OCI-LY7 (cell line): ENCODE data around the gene RFC3.

ENCODE experiments used
- EZH2phosphoT487 ChIP-seq: fragments of 200-600 bp; sonication (generic); IDR thresholded peaks from 2 replicates; pipeline ENCODE4 v1.6.1; 2018; ENCODE audit warnings: low read depth, borderline replicate concordance, mild to moderate bottlenecking, mixed run types, antibody characterized with exemption, low read length, moderate library complexity, mixed read lengths
- TF ChIP-seq, protein P1 (sequence below): fragments of 200-600 bp; sonication (generic); conservative IDR thresholded peaks from 2 replicates; pipeline ENCODE4 v1.5.1; 2014; ENCODE audit warnings: mild to moderate bottlenecking, antibody characterized with exemption, low read length, moderate library complexity, mixed read lengths

DNA sequence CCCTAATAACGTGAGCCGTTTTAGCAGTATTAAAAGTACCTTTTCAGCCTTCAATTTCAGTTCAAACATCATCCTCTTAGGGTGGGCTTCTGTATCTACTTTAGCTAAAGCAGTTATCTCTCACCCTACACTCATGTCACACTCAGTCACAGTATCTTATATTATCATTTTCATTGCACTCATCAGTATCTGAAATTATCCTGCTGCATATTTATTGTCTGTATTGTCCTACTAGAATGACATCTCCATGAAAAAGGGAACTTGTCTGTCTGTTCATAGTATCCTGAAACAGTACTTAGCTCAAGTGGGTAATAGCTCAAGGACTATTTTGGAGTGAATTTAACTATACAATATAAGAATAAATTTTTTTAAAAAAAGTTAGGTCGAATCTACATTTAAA, 19.9 kb upstream of the RFC3 start:
- TF ChIP-seq, protein P1, sequence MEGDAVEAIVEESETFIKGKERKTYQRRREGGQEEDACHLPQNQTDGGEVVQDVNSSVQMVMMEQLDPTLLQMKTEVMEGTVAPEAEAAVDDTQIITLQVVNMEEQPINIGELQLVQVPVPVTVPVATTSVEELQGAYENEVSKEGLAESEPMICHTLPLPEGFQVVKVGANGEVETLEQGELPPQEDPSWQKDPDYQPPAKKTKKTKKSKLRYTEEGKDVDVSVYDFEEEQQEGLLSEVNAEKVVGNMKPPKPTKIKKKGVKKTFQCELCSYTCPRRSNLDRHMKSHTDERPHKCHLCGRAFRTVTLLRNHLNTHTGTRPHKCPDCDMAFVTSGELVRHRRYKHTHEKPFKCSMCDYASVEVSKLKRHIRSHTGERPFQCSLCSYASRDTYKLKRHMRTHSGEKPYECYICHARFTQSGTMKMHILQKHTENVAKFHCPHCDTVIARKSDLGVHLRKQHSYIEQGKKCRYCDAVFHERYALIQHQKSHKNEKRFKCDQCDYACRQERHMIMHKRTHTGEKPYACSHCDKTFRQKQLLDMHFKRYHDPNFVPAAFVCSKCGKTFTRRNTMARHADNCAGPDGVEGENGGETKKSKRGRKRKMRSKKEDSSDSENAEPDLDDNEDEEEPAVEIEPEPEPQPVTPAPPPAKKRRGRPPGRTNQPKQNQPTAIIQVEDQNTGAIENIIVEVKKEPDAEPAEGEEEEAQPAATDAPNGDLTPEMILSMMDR: no peak
- TF ChIP-seq EZH2phosphoT487: no peak
